ENCODE measurements around the gene ZFP42. TPM values are rescaled to one million over a fixed set of nuclear protein-coding genes. Genes with fewer than 3 reads are reported as not detected.

ZFP42 gene
- total and polyA plus RNA-seq, 2 experiments from 2014 or later: 4.4 to 4.5 TPM

- H3K27me3 ChIP-seq: no peaks in the 10 kb centered on the region
- H3K27ac ChIP-seq: no peak overlapping the region
- H4K20me1 ChIP-seq (ENCODE audit: insufficient read depth, poor library complexity, severe bottlenecking): no peaks in the 10 kb centered on the region
- no peaks in the 10 kb centered on the region for H3K36me3 ChIP-seq (replicated peaks; ENCODE audit: insufficient read depth, low read depth)
- no peak overlapping the region for H3K4me3 ChIP-seq
- no peak overlapping the region for H3K4me2 ChIP-seq
- H3K9me2 ChIP-seq (replicated peaks; ENCODE audit: insufficient read depth): no peaks in the 10 kb centered on the region
- TF ChIP-seq CTCF (IDR thresholded peaks at IDR 0.05; ENCODE audit: poor library complexity) (no peak), EZH2 (IDR thresholded peaks at IDR 0.05; ENCODE audit: borderline replicate concordance) (no peak), EZH2phosphoT487 (IDR thresholded peaks at IDR 0.05; ENCODE audit: low read depth, severe bottlenecking, unreplicated experiment) (no peak)
- H3K9me3 ChIP-seq (ENCODE audit: low read depth): no peaks in the 10 kb centered on the region
- no peaks in the 10 kb centered on the region for H3K79me2 ChIP-seq
- no peak overlapping the region for H2AFZ ChIP-seq
- no peaks in the 10 kb centered on the region for H3K4me1 ChIP-seq (ENCODE audit: insufficient read depth)
- WGBS (ENCODE audit: low lambda C conversion rate, missing lambda C conversion rate): 85% methylated on average over 9 of the region's 9 CpGs
- DNase-seq (ENCODE audit: low spot score): no peak
These were observed 57.7 kb downstream of the ZFP42 start for GRCh38 chr4:188053302-188053701.

Other genes with a start within 250 kb of the ZFP42 start
- gene TRIML2, start 113.8 kb downstream of the ZFP42 start, total RNA-seq: 0.23 TPM in 1 of 2 replicates, not detected in the other
- gene TRIML2, start 113.8 kb downstream of the ZFP42 start, polyA plus RNA-seq: 0.96 TPM in 1 of 2 replicates, not detected in the other
- not detected in 2 replicates for gene TRIML1, start 143.7 kb downstream of the ZFP42 start, total RNA-seq
- gene TRIML1, start 143.7 kb downstream of the ZFP42 start, polyA plus RNA-seq: not detected in 2 replicates

Data from hepatocyte (in vitro differentiated cells).